NCI-H2171 (cell line): ENCODE measurements around the gene HDAC11.
"Not testable (repeated sequence)": the region's sequence is repeated elsewhere in the genome, so short reads cannot be mapped to it uniquely, and the experiment has no call there.

ENCODE experiments used
- DNase-seq: peaks from one replicate; lab custom pipeline; 2025; lab: John Stamatoyannopoulos, UW

Gene HDAC11

GRCh38 chr3:13493867-13494441, 13.8 kb downstream of the HDAC11 start:
- no peak for DNase-seq

- DNase-seq = no peak
Observed at GRCh38 chr3:13494463-13495350, 14.6 kb downstream of the HDAC11 start.

DNA sequence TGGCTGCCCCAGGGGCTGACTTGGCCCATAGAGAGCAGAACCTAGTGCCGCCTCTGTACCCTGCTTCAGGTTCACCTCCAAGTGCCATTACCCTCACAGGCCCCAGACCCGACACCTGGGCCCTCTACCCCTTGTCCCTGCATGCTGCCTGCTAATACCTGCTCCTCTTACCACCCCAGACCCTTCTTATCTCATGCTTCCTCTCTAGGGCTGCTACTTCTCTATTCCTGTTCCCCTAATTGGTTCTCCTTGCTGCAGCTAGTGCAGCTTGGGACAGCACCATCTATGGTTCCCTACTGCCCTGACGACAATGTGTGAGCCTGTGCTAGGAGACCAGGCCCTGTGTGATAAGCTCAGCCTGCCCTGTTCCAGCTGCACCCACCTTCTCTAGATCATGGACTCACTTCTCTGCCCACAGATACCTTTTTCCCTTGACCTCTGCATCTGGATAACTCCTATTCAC, 15.3 kb downstream of the HDAC11 start:
- DNase-seq = no peak

- DNase-seq = peak; percentile 43
Observed at GRCh38 chr3:13495921-13496723, 16.0 kb downstream of the HDAC11 start.

DNA sequence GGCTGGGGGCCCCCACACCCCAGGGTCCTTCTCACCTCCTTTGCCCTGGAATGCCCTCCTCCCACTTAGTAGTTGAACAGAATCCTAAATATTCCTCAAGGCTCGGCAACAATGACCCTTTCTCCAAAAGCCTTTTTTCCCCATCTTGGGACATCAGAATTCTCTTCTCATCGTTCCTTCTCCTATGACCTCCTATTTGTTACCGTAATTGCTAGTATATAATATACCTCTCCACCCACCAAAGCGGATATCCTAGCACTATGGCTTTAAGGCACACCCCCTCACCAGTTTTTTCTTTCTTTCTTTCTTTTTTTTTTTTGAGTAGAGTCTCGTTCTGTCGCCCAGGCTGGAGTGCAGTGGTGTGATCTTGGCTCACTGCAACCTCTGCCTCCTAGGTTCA, 16.8 kb downstream of the HDAC11 start:
- no peak for DNase-seq

GRCh38 chr3:13497386-13497785, 17.3 kb downstream of the HDAC11 start:
- no peak for DNase-seq

- DNase-seq = no peak
Observed at GRCh38 chr3:13498354-13499060, 18.4 kb downstream of the HDAC11 start.

DNA sequence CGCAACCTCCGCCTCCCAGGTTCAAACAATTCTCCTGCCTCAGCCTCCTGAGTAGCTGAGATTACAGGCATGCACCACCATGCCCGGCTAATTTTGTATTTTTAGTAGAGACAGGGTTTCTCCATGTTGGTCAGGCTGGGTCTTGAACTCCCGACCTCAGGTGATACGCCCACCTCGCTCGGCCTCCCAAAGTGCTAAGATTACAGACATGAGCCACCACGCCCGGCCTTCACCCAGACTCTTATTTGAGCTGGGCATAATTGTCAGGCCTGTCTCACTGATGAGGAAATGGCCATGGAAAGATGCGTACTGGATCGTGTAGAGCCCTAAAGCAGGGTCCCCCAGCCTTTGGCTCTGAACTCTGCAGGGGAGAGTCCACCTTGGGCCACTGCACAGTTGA, 19.1 kb downstream of the HDAC11 start:
- not testable (repeated sequence) for DNase-seq

- DNase-seq = no peak
Observed at GRCh38 chr3:13500133-13500885, 20.2 kb downstream of the HDAC11 start.

DNA sequence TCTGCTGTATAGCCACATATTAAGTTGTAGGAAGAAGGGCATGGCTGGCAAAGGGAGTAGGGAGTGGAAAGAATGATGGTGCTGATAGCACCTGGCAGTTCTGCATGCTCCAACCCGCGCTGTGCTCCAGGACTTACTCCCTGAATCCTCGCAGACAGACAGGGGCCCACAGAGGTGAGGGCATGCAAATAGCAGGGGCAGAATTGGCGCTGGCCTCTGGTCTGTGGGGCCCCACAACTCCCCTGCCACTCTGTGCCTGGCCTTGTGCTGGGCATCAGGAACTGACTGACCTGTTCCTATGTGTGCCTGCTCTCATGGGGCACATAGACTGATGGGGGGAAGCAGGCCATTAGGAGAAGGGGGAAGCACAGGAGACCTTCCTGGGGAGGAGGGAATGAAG, 20.9 kb downstream of the HDAC11 start:
- DNase-seq = no peak

DNA sequence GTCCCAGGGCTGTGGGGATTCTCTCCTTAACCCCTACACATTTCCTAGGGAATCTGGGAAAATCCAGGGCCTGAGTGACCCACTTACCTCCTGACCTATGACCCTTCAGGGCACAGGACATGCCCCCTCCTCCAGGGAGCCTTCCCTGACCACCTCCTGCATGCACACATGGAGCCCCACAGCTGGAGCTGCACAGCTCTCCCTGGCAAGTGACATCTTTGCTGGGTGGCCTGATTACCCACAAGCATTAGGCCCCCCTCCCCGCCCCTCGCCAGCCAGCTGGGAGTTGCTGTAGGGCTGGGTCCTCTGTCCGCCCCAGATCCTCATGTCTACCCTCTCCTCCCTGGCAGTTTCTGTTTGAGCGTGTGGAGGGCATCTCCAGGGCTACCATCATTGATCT, 21.4 kb downstream of the HDAC11 start:
- no peak for DNase-seq

GRCh38 chr3:13501958-13502790, 22.1 kb downstream of the HDAC11 start:
- DNase-seq = no peak

- DNase-seq = no peak
Observed at GRCh38 chr3:13502791-13503060, 22.6 kb downstream of the HDAC11 start.

GRCh38 chr3:13504161-13504831, 24.2 kb downstream of the HDAC11 start:
- no peak for DNase-seq

DNA sequence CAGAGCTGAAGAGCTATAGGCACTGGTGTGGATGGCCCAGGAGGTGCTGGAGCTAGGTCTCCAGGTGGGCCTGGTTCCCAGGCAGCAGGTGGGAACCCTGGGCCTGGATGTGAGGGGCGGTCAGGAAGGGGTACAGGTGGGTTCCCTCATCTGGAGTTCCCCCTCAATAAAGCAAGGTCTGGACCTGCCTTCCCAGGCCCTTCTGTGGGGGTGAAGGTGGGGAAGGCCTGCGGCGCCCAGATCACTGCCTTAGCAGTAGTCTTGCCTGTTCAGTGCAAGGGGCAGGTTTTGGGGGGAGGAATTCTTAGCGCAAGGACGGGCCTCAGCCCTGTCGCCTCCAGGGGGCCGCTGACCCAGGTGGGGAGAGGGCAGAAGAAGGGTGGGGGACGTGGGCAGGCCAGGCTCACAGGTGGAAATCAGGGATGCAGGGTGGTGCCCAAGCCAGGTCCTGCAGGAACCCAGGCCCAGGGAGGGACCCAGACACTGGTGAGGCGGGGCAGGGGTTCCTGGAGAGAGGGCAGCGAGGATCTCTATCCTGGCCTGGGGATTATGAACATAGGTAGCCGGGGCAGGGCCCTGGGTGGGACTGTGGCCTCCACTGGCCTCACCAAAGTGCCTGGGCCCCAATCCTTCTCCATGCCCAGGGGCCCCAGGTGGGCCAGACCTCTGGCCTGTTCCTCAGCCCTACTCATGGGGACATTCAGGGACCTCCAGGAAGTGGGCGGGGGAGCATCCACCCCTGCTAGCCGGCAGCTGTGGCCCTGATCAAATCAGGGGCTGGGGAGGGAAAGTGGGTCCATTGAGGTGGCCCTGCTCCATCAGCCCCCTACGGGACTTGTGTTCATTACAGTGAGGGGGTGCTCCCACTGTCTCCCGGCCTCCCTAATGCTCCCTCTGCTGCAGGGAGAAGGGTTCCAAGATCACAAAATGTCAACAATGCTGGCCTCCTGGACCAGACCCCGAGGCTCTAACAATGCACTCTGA, 25.3 kb downstream of the HDAC11 start:
- DNase-seq = no peak

DNA sequence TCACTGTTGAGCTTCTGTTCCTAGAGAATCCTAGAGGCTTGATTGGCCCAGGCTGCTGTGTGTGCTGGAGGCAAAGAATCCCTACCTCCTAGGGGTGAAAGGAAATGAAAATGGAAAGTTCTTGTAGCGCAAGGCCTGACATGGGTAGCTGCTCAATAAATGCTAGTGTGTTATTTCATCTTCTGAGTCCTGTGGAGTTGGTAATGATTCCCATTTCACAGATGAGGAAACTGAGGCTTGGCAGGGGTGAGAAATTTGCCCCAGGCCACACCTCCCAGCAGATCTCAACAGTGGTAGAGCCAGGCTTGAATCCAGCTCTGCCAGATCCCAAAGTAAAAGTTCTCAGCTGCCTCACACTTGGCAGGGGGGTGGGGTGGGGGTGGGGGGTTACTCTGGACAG, 26.1 kb downstream of the HDAC11 start:
- no peak for DNase-seq

- no peak for DNase-seq
Observed at GRCh38 chr3:13506680-13507079, 26.6 kb downstream of the HDAC11 start.

GRCh38 chr3:13507247-13507569, 27.1 kb downstream of the HDAC11 start:
- no peak for DNase-seq
